Measurements from ENCODE around the gene EIF4A3. TPM values are rescaled to one million over a fixed set of nuclear protein-coding genes. Genes with fewer than 3 reads are reported as not detected.

EIF4A3 gene
- polyA plus RNA-seq, 2 of the 4 experiments (the other 2 are of a cell fraction) = 181 to 189 TPM

DNA sequence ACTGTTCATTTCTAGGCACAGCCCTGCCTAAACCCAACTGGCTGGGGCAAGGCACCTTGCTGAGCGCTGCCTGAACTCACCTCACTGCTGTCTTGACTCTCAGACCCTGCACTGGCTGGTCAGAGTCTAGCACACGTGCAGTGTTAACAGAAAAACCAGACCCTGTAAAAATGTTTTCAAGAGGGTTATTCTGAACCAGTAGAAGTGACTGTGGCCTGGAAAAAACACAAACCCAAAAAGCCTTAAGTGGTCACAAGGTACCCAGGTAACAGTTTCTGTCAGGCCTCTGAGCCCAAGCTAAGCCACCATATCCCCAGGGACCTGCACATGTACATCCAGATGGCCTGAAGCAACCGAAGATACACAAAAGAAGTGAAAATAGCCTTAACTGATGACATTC is 6.1 kb upstream of the EIF4A3 start:
- POLR2A ChIA-PET = no interaction called here

DNA sequence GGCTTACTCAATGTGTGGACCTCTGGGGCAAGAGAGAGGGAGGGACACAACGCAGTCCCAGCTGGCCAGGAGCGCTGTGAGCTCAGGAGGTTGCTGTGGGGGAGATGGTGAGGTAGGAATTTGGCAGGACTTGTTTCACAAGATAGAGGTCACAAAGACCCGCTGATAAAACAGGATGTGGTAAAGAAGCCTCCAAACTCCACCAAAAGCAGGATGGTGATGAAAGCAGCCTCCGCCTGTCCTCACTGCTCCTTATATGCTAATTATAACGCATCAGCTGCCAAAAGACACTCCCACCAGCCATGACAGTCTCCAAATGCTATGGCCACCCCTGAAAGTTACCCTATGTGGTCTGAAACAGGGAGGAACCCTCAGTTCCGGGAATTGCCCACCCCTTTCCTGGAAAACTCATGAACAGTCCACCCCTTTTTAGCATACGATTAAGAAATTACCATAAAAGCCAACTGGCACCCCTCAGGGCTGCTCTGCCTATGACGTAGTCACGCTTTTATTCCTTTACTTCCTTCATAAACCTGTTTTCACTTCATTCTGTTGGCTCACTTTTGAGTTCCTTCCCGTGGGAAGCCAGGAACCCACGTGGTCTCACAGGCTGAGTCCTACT is 5.3 kb upstream of the EIF4A3 start:
- H3K9me3 ChIP-seq = no peaks in the 10 kb centered on the region
- POLR2A ChIA-PET = no interaction called here
- CTCF ChIA-PET = interaction anchor here (0.6 to 1.9 kb wide), 3 partner anchors 11 to 70 kb away, joined by 4 to 7 read pairs (median 5); no protein-coding TSS in a partner anchor
- 75% methylated on average over 11 of the region's 11 CpGs for WGBS (ENCODE audit: missing lambda C conversion rate)
- no peak for TF ChIP-seq EHMT2 (IDR thresholded peaks at IDR 0.05; ENCODE audit: low read depth)
- no peak for TF ChIP-seq HEYL (CRISPR knock-in tag; IDR thresholded peaks at IDR 0.05)
- TF ChIP-seq FOSL2 (IDR thresholded peaks at IDR 0.05) = no peak
- no peak for TF ChIP-seq FOSL2 (CRISPR knock-in tag; IDR thresholded peaks at IDR 0.05)
- TF ChIP-seq KDM5A (IDR thresholded peaks at IDR 0.05) = no peak
- TF ChIP-seq CBX8 (IDR thresholded peaks at IDR 0.05) = no peak
- TF ChIP-seq, protein P1, sequence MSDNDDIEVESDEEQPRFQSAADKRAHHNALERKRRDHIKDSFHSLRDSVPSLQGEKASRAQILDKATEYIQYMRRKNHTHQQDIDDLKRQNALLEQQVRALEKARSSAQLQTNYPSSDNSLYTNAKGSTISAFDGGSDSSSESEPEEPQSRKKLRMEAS (IDR thresholded peaks at IDR 0.05) = no peak
- TF ChIP-seq, protein P2, sequence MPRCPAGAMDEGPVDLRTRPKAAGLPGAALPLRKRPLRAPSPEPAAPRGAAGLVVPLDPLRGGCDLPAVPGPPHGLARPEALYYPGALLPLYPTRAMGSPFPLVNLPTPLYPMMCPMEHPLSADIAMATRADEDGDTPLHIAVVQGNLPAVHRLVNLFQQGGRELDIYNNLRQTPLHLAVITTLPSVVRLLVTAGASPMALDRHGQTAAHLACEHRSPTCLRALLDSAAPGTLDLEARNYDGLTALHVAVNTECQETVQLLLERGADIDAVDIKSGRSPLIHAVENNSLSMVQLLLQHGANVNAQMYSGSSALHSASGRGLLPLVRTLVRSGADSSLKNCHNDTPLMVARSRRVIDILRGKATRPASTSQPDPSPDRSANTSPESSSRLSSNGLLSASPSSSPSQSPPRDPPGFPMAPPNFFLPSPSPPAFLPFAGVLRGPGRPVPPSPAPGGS (IDR thresholded peaks at IDR 0.05) = no peak
- TF ChIP-seq, protein P3, sequence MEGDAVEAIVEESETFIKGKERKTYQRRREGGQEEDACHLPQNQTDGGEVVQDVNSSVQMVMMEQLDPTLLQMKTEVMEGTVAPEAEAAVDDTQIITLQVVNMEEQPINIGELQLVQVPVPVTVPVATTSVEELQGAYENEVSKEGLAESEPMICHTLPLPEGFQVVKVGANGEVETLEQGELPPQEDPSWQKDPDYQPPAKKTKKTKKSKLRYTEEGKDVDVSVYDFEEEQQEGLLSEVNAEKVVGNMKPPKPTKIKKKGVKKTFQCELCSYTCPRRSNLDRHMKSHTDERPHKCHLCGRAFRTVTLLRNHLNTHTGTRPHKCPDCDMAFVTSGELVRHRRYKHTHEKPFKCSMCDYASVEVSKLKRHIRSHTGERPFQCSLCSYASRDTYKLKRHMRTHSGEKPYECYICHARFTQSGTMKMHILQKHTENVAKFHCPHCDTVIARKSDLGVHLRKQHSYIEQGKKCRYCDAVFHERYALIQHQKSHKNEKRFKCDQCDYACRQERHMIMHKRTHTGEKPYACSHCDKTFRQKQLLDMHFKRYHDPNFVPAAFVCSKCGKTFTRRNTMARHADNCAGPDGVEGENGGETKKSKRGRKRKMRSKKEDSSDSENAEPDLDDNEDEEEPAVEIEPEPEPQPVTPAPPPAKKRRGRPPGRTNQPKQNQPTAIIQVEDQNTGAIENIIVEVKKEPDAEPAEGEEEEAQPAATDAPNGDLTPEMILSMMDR (IDR thresholded peaks at IDR 0.05) = no peak
- TF ChIP-seq POLR2AphosphoS2 (conservative IDR thresholded peaks at IDR 0.05; ENCODE audit: low read length) = no peak
- no peak for TF ChIP-seq JUNB (IDR thresholded peaks at IDR 0.05)
- no peak for TF ChIP-seq MAZ (IDR thresholded peaks at IDR 0.05; ENCODE audit: borderline replicate concordance, low read depth, low read length)
- TF ChIP-seq RCOR1 (IDR thresholded peaks at IDR 0.05; ENCODE audit: low read depth, low read length) = no peak
- TF ChIP-seq TFCP2L1 (CRISPR knock-in tag; IDR thresholded peaks at IDR 0.05) = no peak
- TF ChIP-seq ZSCAN20 (CRISPR knock-in tag; IDR thresholded peaks at IDR 0.05) = no peak
- no peak for TF ChIP-seq FOSB (CRISPR knock-in tag; IDR thresholded peaks at IDR 0.05)
- no peak for TF ChIP-seq CBX2 (IDR thresholded peaks at IDR 0.05; ENCODE audit: borderline replicate concordance, low read depth)
- no peak for TF ChIP-seq EHF (CRISPR knock-in tag; IDR thresholded peaks at IDR 0.05)
- H3K4me2 ChIP-seq = no peak overlapping the region
- DNase-seq (ENCODE audit: low read depth in 1 of 2, low spot score in 1 of 2) (no peak), ATAC-seq (no peak), FAIRE-seq (no peak)
- peaks cover 6% of the 10 kb centered on the region for H3K4me1 ChIP-seq
- H3K27ac ChIP-seq = no peak overlapping the region
- no peak overlapping the region for H3K4me3 ChIP-seq

More for the DNA sequence above, 6.1 kb upstream of the EIF4A3 start:
- FAIRE-seq = no peak
- WGBS (ENCODE audit: missing lambda C conversion rate) = 76% methylated on average over 3 of the region's 3 CpGs
- ATAC-seq = no peak
- peaks cover 6% of the 10 kb centered on the region for H3K4me1 ChIP-seq
- no peak overlapping the region for H3K27ac ChIP-seq
- CTCF ChIA-PET = no interaction called here
- no peak for TF ChIP-seq FOXS1 (CRISPR knock-in tag; IDR thresholded peaks at IDR 0.05)
- no peak overlapping the region for H3K4me2 ChIP-seq
- no peak overlapping the region for H3K4me3 ChIP-seq
- DNase-seq (ENCODE audit: low read depth in 1 of 2, low spot score in 1 of 2) = no peak
- no peaks in the 10 kb centered on the region for H3K9me3 ChIP-seq

DNA sequence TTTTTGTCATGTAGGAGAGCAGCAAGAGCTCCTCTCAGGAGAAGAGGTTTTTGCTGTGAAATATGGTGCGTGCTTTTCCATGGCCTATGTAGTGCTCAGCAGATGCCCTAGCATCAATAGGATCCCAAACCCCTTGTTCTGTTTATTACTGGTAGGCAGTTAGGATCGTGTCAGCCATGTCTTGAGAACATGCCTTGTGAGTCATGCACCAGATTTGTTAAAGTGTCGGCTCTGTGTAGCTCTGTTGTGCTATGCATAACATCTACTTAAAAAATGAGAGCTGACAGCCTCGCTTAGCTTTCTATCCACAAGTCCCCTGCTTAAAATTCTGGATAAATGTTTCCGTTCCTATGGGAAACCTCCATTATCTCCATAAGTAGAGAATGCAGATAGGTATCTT is 4.4 kb upstream of the EIF4A3 start:
- CTCF ChIA-PET = interaction anchor here (1.2 to 2.0 kb wide), 3 partner anchors 12 to 87 kb away, joined by 4 to 7 read pairs (median 6); no protein-coding TSS in a partner anchor
- no peaks in the 10 kb centered on the region for H3K9me3 ChIP-seq
- H3K27ac ChIP-seq = no peak overlapping the region
- H3K4me2 ChIP-seq = no peak overlapping the region
- DNase-seq (ENCODE audit: low read depth in 1 of 2, low spot score in 1 of 2) = no peak
- no peak for ATAC-seq
- no peak overlapping the region for H3K4me3 ChIP-seq
- peaks cover 6% of the 10 kb centered on the region for H3K4me1 ChIP-seq
- no peak for TF ChIP-seq HEYL (CRISPR knock-in tag; IDR thresholded peaks at IDR 0.05)
- TF ChIP-seq, protein P4, sequence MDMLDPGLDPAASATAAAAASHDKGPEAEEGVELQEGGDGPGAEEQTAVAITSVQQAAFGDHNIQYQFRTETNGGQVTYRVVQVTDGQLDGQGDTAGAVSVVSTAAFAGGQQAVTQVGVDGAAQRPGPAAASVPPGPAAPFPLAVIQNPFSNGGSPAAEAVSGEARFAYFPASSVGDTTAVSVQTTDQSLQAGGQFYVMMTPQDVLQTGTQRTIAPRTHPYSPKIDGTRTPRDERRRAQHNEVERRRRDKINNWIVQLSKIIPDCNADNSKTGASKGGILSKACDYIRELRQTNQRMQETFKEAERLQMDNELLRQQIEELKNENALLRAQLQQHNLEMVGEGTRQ (IDR thresholded peaks at IDR 0.05) = no peak
- TF ChIP-seq, protein P2 (IDR thresholded peaks at IDR 0.05) = no peak
- no peak for TF ChIP-seq HOXB13 (CRISPR knock-in tag; IDR thresholded peaks at IDR 0.05; ENCODE audit: low read depth)
- no peak for TF ChIP-seq ZFP36 (IDR thresholded peaks at IDR 0.05; ENCODE audit: borderline replicate concordance, partially characterized antibody)
- TF ChIP-seq, protein P5, sequence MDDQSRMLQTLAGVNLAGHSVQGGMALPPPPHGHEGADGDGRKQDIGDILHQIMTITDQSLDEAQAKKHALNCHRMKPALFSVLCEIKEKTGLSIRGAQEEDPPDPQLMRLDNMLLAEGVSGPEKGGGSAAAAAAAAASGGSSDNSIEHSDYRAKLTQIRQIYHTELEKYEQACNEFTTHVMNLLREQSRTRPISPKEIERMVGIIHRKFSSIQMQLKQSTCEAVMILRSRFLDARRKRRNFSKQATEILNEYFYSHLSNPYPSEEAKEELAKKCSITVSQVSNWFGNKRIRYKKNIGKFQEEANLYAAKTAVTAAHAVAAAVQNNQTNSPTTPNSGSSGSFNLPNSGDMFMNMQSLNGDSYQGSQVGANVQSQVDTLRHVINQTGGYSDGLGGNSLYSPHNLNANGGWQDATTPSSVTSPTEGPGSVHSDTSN (IDR thresholded peaks at IDR 0.05) = no peak
- no peak for TF ChIP-seq HDAC2 (IDR thresholded peaks at IDR 0.05)
- TF ChIP-seq SMC3 (IDR thresholded peaks at IDR 0.05) = no peak
- no peak for TF ChIP-seq PHF8 (IDR thresholded peaks at IDR 0.05; ENCODE audit: borderline replicate concordance, low read depth)
- no peak for TF ChIP-seq RFX5 (IDR thresholded peaks at IDR 0.05)
- no peak for TF ChIP-seq POLR2A (IDR thresholded peaks at IDR 0.05; ENCODE audit: low read length)
- TF ChIP-seq NPAS2 (CRISPR knock-in tag; IDR thresholded peaks at IDR 0.05; ENCODE audit: borderline replicate concordance) = no peak
- POLR2A ChIA-PET = no interaction called here
- FAIRE-seq = no peak
- WGBS (ENCODE audit: missing lambda C conversion rate) = 69% methylated on average over 5 of the region's 5 CpGs
